RPMI7951 (cell line): Measurements from ENCODE around the gene ETS1. TPM values are rescaled to one million over a fixed set of nuclear protein-coding genes. Genes with fewer than 3 reads are reported as not detected.

Experiments
- DNase-seq: peaks from one replicate; pipeline ENCODE4 v3.0.0-alpha.2; 2012; ENCODE audit warnings: low read depth
- total RNA-seq: library from RNA; depleted of rRNA; stranded (reverse); fragments of >200 nt; shearing (Covaris generic); gene quantifications from 2 replicates; pipeline ENCODE4 v1.2.3, GENCODE V29; 2014

Gene ETS1
- total RNA-seq, 1 experiment from 2014 or later: 40.0 TPM

- DNase-seq: no peak
Measured at GRCh38 chr11:128619007-128619406, 31.6 kb upstream of the ETS1 start.

GRCh38 chr11:128618603-128619002 lies 31.2 kb upstream of the ETS1 start:
- DNase-seq: no peak

- DNase-seq: no peak
Measured at GRCh38 chr11:128616161-128616560, 28.8 kb upstream of the ETS1 start.

- DNase-seq: no peak
Measured at GRCh38 chr11:128615612-128616011, 28.3 kb upstream of the ETS1 start.

GRCh38 chr11:128615076-128615475 lies 27.7 kb upstream of the ETS1 start:
- no peak for DNase-seq

GRCh38 chr11:128614026-128614425 lies 26.7 kb upstream of the ETS1 start:
- DNase-seq: no peak

- no peak for DNase-seq
Measured at GRCh38 chr11:128613300-128613995, 26.1 kb upstream of the ETS1 start.

- DNase-seq: no peak
Measured at GRCh38 chr11:128610721-128611617, 23.6 kb upstream of the ETS1 start.

- no peak for DNase-seq
Measured at GRCh38 chr11:128609785-128610184, 22.4 kb upstream of the ETS1 start.

- no peak for DNase-seq
Measured at GRCh38 chr11:128608746-128609407, 21.5 kb upstream of the ETS1 start.

GRCh38 chr11:128607819-128608218 lies 20.5 kb upstream of the ETS1 start:
- no peak for DNase-seq

- no peak for DNase-seq
Measured at GRCh38 chr11:128604723-128605122, 17.4 kb upstream of the ETS1 start.

- DNase-seq: no peak
Measured at GRCh38 chr11:128603752-128604414, 16.5 kb upstream of the ETS1 start.

- no peak for DNase-seq
Measured at GRCh38 chr11:128603003-128603696, 15.8 kb upstream of the ETS1 start.

GRCh38 chr11:128599729-128600128 lies 12.4 kb upstream of the ETS1 start:
- peak; percentile 24 for DNase-seq

GRCh38 chr11:128598506-128599150 lies 11.3 kb upstream of the ETS1 start:
- DNase-seq: no peak

GRCh38 chr11:128598096-128598495 lies 10.7 kb upstream of the ETS1 start:
- DNase-seq: no peak

GRCh38 chr11:128597209-128597608 lies 9.9 kb upstream of the ETS1 start:
- DNase-seq: no peak

- no peak for DNase-seq
Measured at GRCh38 chr11:128596250-128596649, 8.9 kb upstream of the ETS1 start.

- no peak for DNase-seq
Measured at GRCh38 chr11:128595775-128596174, 8.4 kb upstream of the ETS1 start.

- DNase-seq: peak; percentile 55
Measured at GRCh38 chr11:128595221-128595620, 7.9 kb upstream of the ETS1 start.
